ENCODE data around the gene PAX6.

- no peak for TF ChIP-seq CTCF (conservative IDR thresholded peaks at IDR 0.05; ENCODE audit: low read length)
- no peak for TF ChIP-seq EZH2phosphoT487 (IDR thresholded peaks at IDR 0.05; ENCODE audit: borderline replicate concordance, low read depth, low read length)
These were observed 11.2 kb upstream of the PAX6 start for GRCh38 chr11:31822175-31822926.

Data from OCI-LY7 (cell line).